ENCODE data around the gene OR10A7. TPM values are rescaled to one million over a fixed set of nuclear protein-coding genes. Genes with fewer than 3 reads are reported as not detected.

OR10A7 gene
- total and polyA plus RNA-seq, 2 donors (not counting 3 experiments of a cell fraction or from before 2014, with no cell fraction given) = not detected

DNA sequence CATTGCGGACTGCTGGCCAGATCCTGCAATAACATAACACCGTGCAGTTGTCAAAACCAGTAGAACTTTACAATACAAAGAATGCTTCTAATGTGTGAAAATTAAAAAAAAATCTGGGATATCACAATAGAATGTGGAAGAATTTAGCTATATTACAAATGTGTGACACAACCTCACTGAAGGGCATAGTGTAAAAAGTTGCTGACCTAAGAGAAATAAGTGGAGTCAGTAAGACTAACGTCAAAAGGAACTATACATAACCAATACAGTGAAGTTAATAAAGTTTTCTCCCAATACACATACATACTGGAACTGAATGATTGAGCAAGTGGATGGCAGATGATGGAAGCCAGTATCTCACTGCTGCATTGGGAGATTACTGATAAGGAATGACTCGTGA lies 36.0 kb downstream of the OR10A7 start:
- intact Hi-C loops (cut with micrococcal nuclease) (no loop called here), dilution Hi-C loops (cut with MboI; ENCODE audit: extremely low pct_ligation_motif_present, low sequenced_read_pairs) (no loop called here)
- no peaks in the 10 kb centered on the region for H3K9me3 ChIP-seq (replicated peaks; ENCODE audit: control insufficient read depth, insufficient read depth, low read length)
- no peak for TF ChIP-seq JUN (IDR thresholded peaks at IDR 0.05; ENCODE audit: borderline replicate concordance, insufficient read depth, insufficient read length, low read depth)
- H3K27me3 ChIP-seq (ENCODE audit: control insufficient read depth in 2 of 2, insufficient read depth in 2 of 2, low read length in 2 of 2) = no peaks in the 10 kb centered on the region
- no peak overlapping the region for H3K9ac ChIP-seq (replicated peaks; ENCODE audit: extremely low read depth, insufficient read depth, low read length)
- no peaks in the 10 kb centered on the region for H3K4me1 ChIP-seq (ENCODE audit: control insufficient read depth, extremely low read depth, insufficient read depth, low read length)
- H3K4me3 ChIP-seq (replicated peaks in 1 of 3; ENCODE audit: insufficient read depth in 1 of 3, low read depth in 1 of 3, low read length in 3 of 3) = no peak overlapping the region
- POLR2A ChIA-PET = no interaction called here
- no peaks in the 10 kb centered on the region for H3K9me1 ChIP-seq (replicated peaks; ENCODE audit: control insufficient read depth, extremely low read depth, insufficient read depth, low read length)
- DNase-seq (ENCODE audit: low read depth, low spot score) (no peak), FAIRE-seq (no peak)
- no peaks in the 10 kb centered on the region for H3K36me3 ChIP-seq (ENCODE audit: control insufficient read depth in 2 of 2, extremely low read depth in 1 of 2, insufficient read depth in 2 of 2, low read length in 2 of 2)
- CTCF ChIA-PET = no interaction called here
- H4K20me1 ChIP-seq (replicated peaks; ENCODE audit: control insufficient read depth, extremely low read depth, insufficient read depth, low read length) = no peaks in the 10 kb centered on the region
- no TSS peak for BruUV-seq (replicated peaks)
- no peak overlapping the region for H3K27ac ChIP-seq (ENCODE audit: insufficient read depth, low read depth, low read length)
- H3K79me2 ChIP-seq (ENCODE audit: control insufficient read depth, insufficient read depth, low read length) = no peaks in the 10 kb centered on the region
- H2AFZ ChIP-seq (ENCODE audit: low read depth, low read length) = no peak overlapping the region
- H3K4me2 ChIP-seq (ENCODE audit: insufficient read depth, low read length) = no peak overlapping the region

DNA sequence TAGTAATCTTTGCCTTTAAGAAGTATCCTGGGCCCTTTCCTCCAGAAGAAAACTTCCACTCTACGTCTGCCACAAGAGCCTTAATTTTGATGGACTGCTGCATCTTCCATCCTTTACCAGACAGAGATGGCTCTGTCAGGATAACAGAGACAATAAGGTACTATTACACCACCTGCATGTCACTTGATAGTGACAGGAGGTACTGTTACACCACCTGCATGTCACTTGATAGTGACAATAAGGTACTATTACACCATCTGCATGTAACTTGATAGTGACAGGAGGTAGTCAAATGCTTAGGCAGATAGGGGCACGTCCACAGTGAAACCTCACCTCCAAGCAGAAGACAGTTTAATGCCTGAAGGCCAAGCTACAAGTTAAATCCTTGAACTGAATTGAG lies 37.5 kb downstream of the OR10A7 start:
- H3K36me3 ChIP-seq (ENCODE audit: control insufficient read depth in 2 of 2, extremely low read depth in 1 of 2, insufficient read depth in 2 of 2, low read length in 2 of 2) = no peaks in the 10 kb centered on the region
- no TSS peak for BruUV-seq (replicated peaks)
- H3K27ac ChIP-seq (ENCODE audit: insufficient read depth, low read depth, low read length) = no peak overlapping the region
- no peak overlapping the region for H3K4me2 ChIP-seq (ENCODE audit: insufficient read depth, low read length)
- no peak overlapping the region for H3K9ac ChIP-seq (replicated peaks; ENCODE audit: extremely low read depth, insufficient read depth, low read length)
- dilution Hi-C loops (cut with MboI; ENCODE audit: extremely low pct_ligation_motif_present, low sequenced_read_pairs) (no loop called here), intact Hi-C loops (cut with micrococcal nuclease) (no loop called here)
- ChIA-PET POLR2A (no interaction called here), CTCF (no interaction called here)
- no peak overlapping the region for H3K4me3 ChIP-seq (replicated peaks in 1 of 3; ENCODE audit: insufficient read depth in 1 of 3, low read depth in 1 of 3, low read length in 3 of 3)
- no peaks in the 10 kb centered on the region for H3K27me3 ChIP-seq (ENCODE audit: control insufficient read depth in 2 of 2, insufficient read depth in 2 of 2, low read length in 2 of 2)
- H3K9me1 ChIP-seq (replicated peaks; ENCODE audit: control insufficient read depth, extremely low read depth, insufficient read depth, low read length) = no peaks in the 10 kb centered on the region
- TF ChIP-seq MYC (IDR thresholded peaks at IDR 0.05; ENCODE audit: low read depth, low read length) (no peak), POLR2AphosphoS5 (IDR thresholded peaks at IDR 0.05; ENCODE audit: insufficient read depth, low read depth, low read length) (no peak), EZH2 (IDR thresholded peaks at IDR 0.05; ENCODE audit: borderline replicate concordance, low read depth, low read length, severe bottlenecking) (no peak)
- no peaks in the 10 kb centered on the region for H3K4me1 ChIP-seq (ENCODE audit: control insufficient read depth, extremely low read depth, insufficient read depth, low read length)
- FAIRE-seq (no peak), DNase-seq (ENCODE audit: low read depth, low spot score) (no peak)
- H4K20me1 ChIP-seq (replicated peaks; ENCODE audit: control insufficient read depth, extremely low read depth, insufficient read depth, low read length) = no peaks in the 10 kb centered on the region
- H3K9me3 ChIP-seq (replicated peaks; ENCODE audit: control insufficient read depth, insufficient read depth, low read length) = no peaks in the 10 kb centered on the region
- H2AFZ ChIP-seq (ENCODE audit: low read depth, low read length) = no peak overlapping the region
- H3K79me2 ChIP-seq (ENCODE audit: control insufficient read depth, insufficient read depth, low read length) = no peaks in the 10 kb centered on the region

Other genes with a start within 250 kb of the OR10A7 start
- not detected in 2 replicates for gene TESPA1, start 236.3 kb upstream of the OR10A7 start, total RNA-seq
- not detected in 2 replicates for gene TESPA1, start 236.3 kb upstream of the OR10A7 start, polyA plus RNA-seq
- gene NEUROD4, start 201.1 kb upstream of the OR10A7 start, total RNA-seq = not detected in 2 replicates
- not detected in 2 replicates for gene NEUROD4, start 201.1 kb upstream of the OR10A7 start, polyA plus RNA-seq
- gene OR9K2, start 94.6 kb upstream of the OR10A7 start, total RNA-seq = not detected in 2 replicates
- gene OR9K2, start 94.6 kb upstream of the OR10A7 start, polyA plus RNA-seq = not detected in 2 replicates
- not detected in 2 replicates for gene OR6C74, start 23.6 kb downstream of the OR10A7 start, total RNA-seq
- not detected in 2 replicates for gene OR6C74, start 23.6 kb downstream of the OR10A7 start, polyA plus RNA-seq
- gene OR6C6, start 75.5 kb downstream of the OR10A7 start, total RNA-seq = not detected in 2 replicates
- not detected in 2 replicates for gene OR6C6, start 75.5 kb downstream of the OR10A7 start, polyA plus RNA-seq
- not detected in 2 replicates for gene OR6C1, start 93.3 kb downstream of the OR10A7 start, total RNA-seq
- gene OR6C1, start 93.3 kb downstream of the OR10A7 start, polyA plus RNA-seq = not detected in 2 replicates
- gene OR6C3, start 109.7 kb downstream of the OR10A7 start, total RNA-seq = not detected in 2 replicates
- not detected in 2 replicates for gene OR6C3, start 109.7 kb downstream of the OR10A7 start, polyA plus RNA-seq
- not detected in 2 replicates for gene OR6C75, start 141.9 kb downstream of the OR10A7 start, total RNA-seq
- not detected in 2 replicates for gene OR6C75, start 141.9 kb downstream of the OR10A7 start, polyA plus RNA-seq
- not detected in 2 replicates for gene OR6C65, start 179.5 kb downstream of the OR10A7 start, total RNA-seq
- gene OR6C65, start 179.5 kb downstream of the OR10A7 start, polyA plus RNA-seq = not detected in 2 replicates
- not detected in 2 replicates for gene OR6C76, start 205.2 kb downstream of the OR10A7 start, total RNA-seq
- not detected in 2 replicates for gene OR6C76, start 205.2 kb downstream of the OR10A7 start, polyA plus RNA-seq
- not detected in 2 replicates for gene OR6C2, start 223.1 kb downstream of the OR10A7 start, total RNA-seq
- not detected in 2 replicates for gene OR6C2, start 223.1 kb downstream of the OR10A7 start, polyA plus RNA-seq
- gene OR6C70, start 249.1 kb downstream of the OR10A7 start, total RNA-seq = not detected in 2 replicates
- gene OR6C70, start 249.1 kb downstream of the OR10A7 start, polyA plus RNA-seq = not detected in 2 replicates

Data from endothelial cell of umbilical vein (primary cell).